ENCODE measurements around the gene SMAD5.

The SMAD5 gene

GRCh38 chr5:136132557-136133221 is at the start of gene SMAD5:
SMAD5 (plus strand) TSS chr5:136132845; CDS start chr5:136153761, 20,916 bp downstream.
- H3K27ac ChIP-seq: peak within 1 kb of the TSS; percentile 89
- DNase-seq (ENCODE audit: low read depth, low spot score): peak; percentile 67

GRCh38 chr5:136084698-136085097 is 47.9 kb upstream of the SMAD5 start:
- H3K27ac ChIP-seq: no peak overlapping the region
- DNase-seq (ENCODE audit: low read depth, low spot score): no peak

- no peak overlapping the region for H3K27ac ChIP-seq
- DNase-seq (ENCODE audit: low read depth, low spot score): no peak
Observed at GRCh38 chr5:136086783-136087566, 45.7 kb upstream of the SMAD5 start.

GRCh38 chr5:136087961-136088871 is 44.4 kb upstream of the SMAD5 start:
- no peak overlapping the region for H3K27ac ChIP-seq
- no peak for DNase-seq (ENCODE audit: low read depth, low spot score)

- no peak overlapping the region for H3K27ac ChIP-seq
- DNase-seq (ENCODE audit: low read depth, low spot score): no peak
Observed at GRCh38 chr5:136089791-136090190, 42.9 kb upstream of the SMAD5 start.

GRCh38 chr5:136090319-136090718 is 42.3 kb upstream of the SMAD5 start:
- DNase-seq (ENCODE audit: low read depth, low spot score): no peak
- H3K27ac ChIP-seq: no peak overlapping the region

- DNase-seq (ENCODE audit: low read depth, low spot score): no peak
- H3K27ac ChIP-seq: no peak overlapping the region
Observed at GRCh38 chr5:136094189-136094912, 38.3 kb upstream of the SMAD5 start.

GRCh38 chr5:136094913-136095641 is 37.6 kb upstream of the SMAD5 start:
- DNase-seq (ENCODE audit: low read depth, low spot score): no peak
- no peak overlapping the region for H3K27ac ChIP-seq

GRCh38 chr5:136098176-136098575 is 34.5 kb upstream of the SMAD5 start:
- H3K27ac ChIP-seq: no peak overlapping the region
- no peak for DNase-seq (ENCODE audit: low read depth, low spot score)

- H3K27ac ChIP-seq: no peak overlapping the region
- DNase-seq (ENCODE audit: low read depth, low spot score): no peak
Observed at GRCh38 chr5:136099870-136100269, 32.8 kb upstream of the SMAD5 start.

- DNase-seq (ENCODE audit: low read depth, low spot score): no peak
- H3K27ac ChIP-seq: no peak overlapping the region
Observed at GRCh38 chr5:136101884-136102283, 30.8 kb upstream of the SMAD5 start.

- no peak overlapping the region for H3K27ac ChIP-seq
- no peak for DNase-seq (ENCODE audit: low read depth, low spot score)
Observed at GRCh38 chr5:136103118-136103517, 29.5 kb upstream of the SMAD5 start.

- H3K27ac ChIP-seq: no peak overlapping the region
- no peak for DNase-seq (ENCODE audit: low read depth, low spot score)
Observed at GRCh38 chr5:136104306-136104965, 28.2 kb upstream of the SMAD5 start.

- no peak overlapping the region for H3K27ac ChIP-seq
- DNase-seq (ENCODE audit: low read depth, low spot score): no peak
Observed at GRCh38 chr5:136106351-136107031, 26.2 kb upstream of the SMAD5 start.

- H3K27ac ChIP-seq: peak overlapping the region; percentile 62
- DNase-seq (ENCODE audit: low read depth, low spot score): peak; percentile 22
Observed at GRCh38 chr5:136108180-136108611, 24.4 kb upstream of the SMAD5 start.

- H3K27ac ChIP-seq: peak overlapping the region; percentile 62
- DNase-seq (ENCODE audit: low read depth, low spot score): no peak
Observed at GRCh38 chr5:136108766-136109165, 23.9 kb upstream of the SMAD5 start.

GRCh38 chr5:136109453-136110135 is 23.1 kb upstream of the SMAD5 start:
- no peak for DNase-seq (ENCODE audit: low read depth, low spot score)
- no peak overlapping the region for H3K27ac ChIP-seq

GRCh38 chr5:136113606-136114005 is 19.0 kb upstream of the SMAD5 start:
- peak overlapping the region; percentile 72 for H3K27ac ChIP-seq
- DNase-seq (ENCODE audit: low read depth, low spot score): no peak

Measured in epithelial cell of prostate (primary cell).